Activated B cell treated with CpG ODN at 0.5 μM for 24 hours (primary cell): Measurements from ENCODE around the gene HTR1B. TPM values are rescaled to one million over a fixed set of nuclear protein-coding genes. Genes with fewer than 3 reads are reported as not detected.

Experiments used
- ATAC-seq: fragments of 200-7000 bp; cut with Tn5 transposase; one replicate; pipeline ENCODE4 v1.10.0; 2021; ENCODE audit warnings: low read depth, mild to moderate bottlenecking, moderate library complexity
- CTCF ChIA-PET: fragments of 350-600 bp; sonication (Branson Sonifier 250); formaldehyde crosslinking; loops from one replicate; lab custom pipeline; 2021; ENCODE audit warnings: antibody characterized with exemption; lab: Charles Lee
- POLR2A ChIA-PET: fragments of 350-600 bp; sonication (Branson Sonifier 250); formaldehyde crosslinking; loops from one replicate; lab custom pipeline; 2021; ENCODE audit warnings: antibody characterized with exemption; lab: Charles Lee
- DNase-seq: peaks from one replicate; pipeline ENCODE4 v3.0.0; 2022
- H3K27ac Mint-ChIP-seq: one replicate; pipeline ENCODE4 v1.8.0; 2020; ENCODE audit warnings: mixed read lengths
- H3K27me3 Mint-ChIP-seq: one replicate; pipeline ENCODE4 v1.8.0; 2021; ENCODE audit warnings: mixed read lengths
- H3K36me3 Mint-ChIP-seq: one replicate; pipeline ENCODE4 v1.8.0; 2021; ENCODE audit warnings: low read depth, mixed read lengths
- H3K4me1 Mint-ChIP-seq: one replicate; pipeline ENCODE4 v1.8.0; 2021; ENCODE audit warnings: mixed read lengths
- H3K4me3 Mint-ChIP-seq: one replicate; pipeline ENCODE4 v1.8.0; 2020; ENCODE audit warnings: mild to moderate bottlenecking, mixed read lengths
- H3K9me3 Mint-ChIP-seq: one replicate; pipeline ENCODE4 v1.8.0; 2020; ENCODE audit warnings: mixed read lengths
- intact Hi-C: fragments of 100-400 bp; cut with micrococcal nuclease; formaldehyde crosslinking; loops from one replicate; pipeline ENCODE4 v1.15.1; 2024
- total RNA-seq: library from RNA; stranded (reverse); gene quantifications from 2 replicates; pipeline ENCODE4 v1.2.3, GENCODE V29; 2022
- TF ChIP-seq, protein P1 (sequence below): fragments of 200-600 bp; IDR thresholded peaks from one replicate; pipeline ENCODE4 v1.8.0; 2022; ENCODE audit warnings: antibody characterized with exemption, mild to moderate bottlenecking

Gene HTR1B
- not detected in 2 replicates for total RNA-seq

DNA sequence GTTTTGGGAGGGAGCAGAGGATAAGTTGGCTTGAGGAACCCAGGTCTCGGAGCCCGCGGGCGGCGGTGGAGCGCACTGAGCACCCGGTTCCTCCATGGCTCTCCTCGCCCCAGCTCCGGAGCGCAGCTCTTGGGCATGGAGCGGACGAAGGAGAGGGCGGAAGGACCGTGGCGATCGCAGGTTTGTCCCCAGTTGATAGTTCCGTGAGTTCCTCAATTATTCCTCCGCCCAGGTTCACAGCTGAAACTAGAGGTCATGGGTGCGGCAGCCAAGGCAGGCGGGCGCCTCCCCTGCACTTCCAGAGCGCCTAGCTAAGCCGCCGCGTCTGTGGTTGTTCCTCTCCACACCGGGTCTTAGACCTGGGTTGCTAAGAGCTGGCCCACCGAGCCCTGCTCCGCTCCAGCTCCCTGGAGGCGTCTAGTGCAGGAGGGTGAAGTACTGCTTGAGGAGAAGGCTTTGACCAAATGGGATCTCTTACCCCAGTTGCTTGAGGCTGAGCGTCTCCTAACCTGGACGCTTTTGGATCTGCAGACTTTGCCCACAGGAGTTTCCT is at the start of gene HTR1B:
Gene HTR1B (minus strand): TSS at position 184 of the 553 bp plus-strand sequence. CDS start 88 bp downstream, at position 96.
- peaks cover 3% of the 10 kb centered on the region for H3K36me3 Mint-ChIP-seq
- H3K27ac Mint-ChIP-seq: no peak within 1 kb of the TSS
- TF ChIP-seq, protein P1, sequence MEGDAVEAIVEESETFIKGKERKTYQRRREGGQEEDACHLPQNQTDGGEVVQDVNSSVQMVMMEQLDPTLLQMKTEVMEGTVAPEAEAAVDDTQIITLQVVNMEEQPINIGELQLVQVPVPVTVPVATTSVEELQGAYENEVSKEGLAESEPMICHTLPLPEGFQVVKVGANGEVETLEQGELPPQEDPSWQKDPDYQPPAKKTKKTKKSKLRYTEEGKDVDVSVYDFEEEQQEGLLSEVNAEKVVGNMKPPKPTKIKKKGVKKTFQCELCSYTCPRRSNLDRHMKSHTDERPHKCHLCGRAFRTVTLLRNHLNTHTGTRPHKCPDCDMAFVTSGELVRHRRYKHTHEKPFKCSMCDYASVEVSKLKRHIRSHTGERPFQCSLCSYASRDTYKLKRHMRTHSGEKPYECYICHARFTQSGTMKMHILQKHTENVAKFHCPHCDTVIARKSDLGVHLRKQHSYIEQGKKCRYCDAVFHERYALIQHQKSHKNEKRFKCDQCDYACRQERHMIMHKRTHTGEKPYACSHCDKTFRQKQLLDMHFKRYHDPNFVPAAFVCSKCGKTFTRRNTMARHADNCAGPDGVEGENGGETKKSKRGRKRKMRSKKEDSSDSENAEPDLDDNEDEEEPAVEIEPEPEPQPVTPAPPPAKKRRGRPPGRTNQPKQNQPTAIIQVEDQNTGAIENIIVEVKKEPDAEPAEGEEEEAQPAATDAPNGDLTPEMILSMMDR: no peak
- CTCF ChIA-PET: no interaction called here
- no peak for DNase-seq
- intact Hi-C loops: no loop called here
- peaks cover 12% of the 10 kb centered on the region for H3K4me1 Mint-ChIP-seq
- H3K4me3 Mint-ChIP-seq: peak within 1 kb of the TSS; percentile 35
- peaks cover 51% of the 10 kb centered on the region for H3K27me3 Mint-ChIP-seq
- POLR2A ChIA-PET: no interaction called here
- ATAC-seq: no peak
- peaks cover 2% of the 10 kb centered on the region for H3K9me3 Mint-ChIP-seq

- H3K27me3 Mint-ChIP-seq: no peaks in the 10 kb centered on the region
- POLR2A ChIA-PET: no interaction called here
- no peaks in the 10 kb centered on the region for H3K36me3 Mint-ChIP-seq
- peaks cover 25% of the 10 kb centered on the region for H3K9me3 Mint-ChIP-seq
- H3K4me3 Mint-ChIP-seq: no peak overlapping the region
- no peak for DNase-seq
- CTCF ChIA-PET: no interaction called here
- no peaks in the 10 kb centered on the region for H3K4me1 Mint-ChIP-seq
- ATAC-seq: no peak
- intact Hi-C loops: no loop called here
- H3K27ac Mint-ChIP-seq: no peak overlapping the region
- TF ChIP-seq, protein P1: no peak
Measured at GRCh38 chr6:77512554-77512953, 49.3 kb upstream of the HTR1B start.

DNA sequence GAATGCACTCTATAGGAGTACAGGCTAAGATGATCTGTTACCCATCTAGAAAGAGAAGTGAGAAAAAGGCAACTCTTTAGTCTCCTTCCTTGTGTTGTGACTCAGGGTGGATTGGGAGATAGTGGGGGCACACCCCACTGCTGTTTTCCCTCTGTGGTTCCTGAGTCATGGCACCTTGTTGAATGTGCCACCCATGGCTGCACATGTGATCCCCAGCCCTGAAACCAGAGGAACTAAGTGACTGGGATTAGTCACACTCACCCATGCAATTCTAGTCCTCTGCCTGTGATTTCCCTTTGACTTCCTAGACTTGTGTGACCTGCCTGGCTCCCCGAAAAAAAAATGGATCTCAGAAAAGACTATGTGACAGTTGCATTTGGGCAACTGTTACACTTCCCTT is 48.6 kb upstream of the HTR1B start:
- TF ChIP-seq, protein P1: no peak
- intact Hi-C loops: no loop called here
- ChIA-PET POLR2A (no interaction called here), CTCF (no interaction called here)
- no peaks in the 10 kb centered on the region for H3K4me1 Mint-ChIP-seq
- DNase-seq: no peak
- H3K36me3 Mint-ChIP-seq: no peaks in the 10 kb centered on the region
- peaks cover 25% of the 10 kb centered on the region for H3K9me3 Mint-ChIP-seq
- H3K27me3 Mint-ChIP-seq: no peaks in the 10 kb centered on the region
- H3K27ac Mint-ChIP-seq: no peak overlapping the region
- ATAC-seq: no peak
- no peak overlapping the region for H3K4me3 Mint-ChIP-seq

- intact Hi-C loops: no loop called here
- CTCF ChIA-PET: no interaction called here
- Mint-ChIP-seq H3K4me3 (no peak overlapping the region), H3K36me3 (no peaks in the 10 kb centered on the region), H3K27me3 (no peaks in the 10 kb centered on the region), H3K27ac (no peak overlapping the region), H3K4me1 (no peaks in the 10 kb centered on the region), H3K9me3 (no peaks in the 10 kb centered on the region)
- POLR2A ChIA-PET: no interaction called here
- ATAC-seq (no peak), DNase-seq (no peak)
- TF ChIP-seq, protein P1: no peak
Measured at GRCh38 chr6:77502981-77503380, 39.7 kb upstream of the HTR1B start.

GRCh38 chr6:77492530-77492929 is 29.2 kb upstream of the HTR1B start:
- no peak for ATAC-seq
- Mint-ChIP-seq H3K9me3 (no peaks in the 10 kb centered on the region), H3K36me3 (no peaks in the 10 kb centered on the region), H3K4me3 (no peak overlapping the region), H3K27me3 (no peaks in the 10 kb centered on the region), H3K4me1 (no peaks in the 10 kb centered on the region), H3K27ac (no peak overlapping the region)
- intact Hi-C loops: no loop called here
- CTCF ChIA-PET: no interaction called here
- POLR2A ChIA-PET: no interaction called here
- no peak for DNase-seq
- TF ChIP-seq, protein P1: no peak
